GM19467 (cell line): Measurements from ENCODE around the gene CLASP2.
"Not testable (repeated sequence)": the region's sequence is repeated elsewhere in the genome, so short reads cannot be mapped to it uniquely, and the experiment has no call there.

Source experiments
- ATAC-seq: cut with Tn5 transposase; IDR thresholded peaks from one replicate; pipeline ENCODE4 v1.9.1; 2021; ENCODE audit warnings: mild to moderate bottlenecking, moderate library complexity; ENCODE audit not compliant: unreplicated experiment

CLASP2 gene

DNA sequence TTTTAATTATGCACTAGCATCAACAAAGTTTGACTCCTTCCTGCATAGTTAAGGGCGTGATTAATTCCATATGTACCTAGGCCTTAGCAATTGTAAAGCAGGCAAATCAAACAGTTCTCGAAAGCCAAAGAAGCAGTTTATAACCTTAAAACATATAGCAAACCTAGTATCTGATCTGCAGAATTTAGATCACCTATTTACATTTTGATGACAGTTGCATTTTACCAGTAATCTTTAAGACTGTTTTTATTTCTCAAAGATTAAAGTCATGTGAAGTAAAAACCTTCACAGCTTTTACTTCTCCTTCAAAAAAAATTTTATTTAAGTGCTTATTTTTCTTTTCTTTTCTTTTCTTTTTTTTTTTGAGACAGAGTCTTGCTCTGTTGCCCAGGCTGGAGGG lies 257.0 kb downstream of the CLASP2 start:
- ATAC-seq: no peak

DNA sequence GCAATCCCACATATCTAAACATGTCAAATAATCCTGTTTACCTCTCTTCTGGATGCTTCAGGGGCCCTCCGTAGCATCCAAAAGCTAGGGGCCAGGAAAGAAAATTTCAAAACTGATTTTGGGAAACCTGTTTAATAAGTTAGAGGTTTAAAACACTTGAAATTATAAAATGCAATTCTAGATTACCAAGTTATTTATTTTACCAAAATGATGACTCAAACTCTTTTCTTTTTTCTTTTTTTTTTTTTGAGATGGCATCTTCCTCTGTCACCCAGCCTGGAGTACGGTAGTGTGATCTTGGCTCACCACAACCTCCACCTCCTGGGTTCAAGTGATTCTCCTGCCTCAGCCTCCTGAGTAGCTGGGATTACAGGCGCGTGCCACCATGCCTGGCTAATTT lies 258.5 kb downstream of the CLASP2 start:
- not testable (repeated sequence) for ATAC-seq

DNA sequence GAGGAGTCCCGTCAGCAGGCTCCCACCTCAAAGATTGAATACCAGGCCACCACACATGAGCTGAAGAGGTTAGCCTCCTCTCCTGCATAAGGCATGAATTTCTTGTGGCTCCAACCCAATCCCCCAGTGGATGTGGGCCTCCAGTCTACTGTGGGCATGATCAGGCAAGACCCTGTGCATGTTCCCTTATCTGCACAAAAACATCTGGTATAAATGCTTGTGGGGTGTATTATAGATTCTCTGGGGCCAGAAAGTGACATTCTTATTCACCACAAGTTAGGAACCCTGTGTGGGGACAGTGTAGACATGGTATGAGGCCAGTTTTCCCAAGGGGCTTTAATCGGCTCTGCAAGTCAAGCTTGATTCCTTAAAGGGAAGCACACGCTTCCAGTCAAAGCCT lies 259.6 kb downstream of the CLASP2 start:
- ATAC-seq: no peak

DNA sequence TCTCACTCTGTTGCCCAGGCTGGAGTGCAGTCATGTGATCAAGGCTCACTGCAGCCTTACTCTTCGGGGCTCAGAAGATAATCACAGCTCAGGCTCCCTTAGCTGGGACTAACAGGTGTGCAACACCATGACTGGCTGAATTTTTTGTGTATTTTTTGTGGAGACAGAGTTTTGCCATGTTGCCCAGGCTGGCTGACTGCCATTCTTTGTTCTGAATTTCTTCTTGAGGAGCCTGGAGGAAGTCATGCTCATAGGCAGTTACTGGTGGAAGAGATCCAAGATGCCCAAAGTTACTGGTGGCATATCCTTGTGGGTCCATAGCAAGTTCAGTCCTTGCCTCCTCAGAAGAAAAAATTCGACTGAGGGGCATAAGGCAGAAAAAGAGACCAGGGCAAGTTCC lies 261.3 kb downstream of the CLASP2 start:
- no peak for ATAC-seq

DNA sequence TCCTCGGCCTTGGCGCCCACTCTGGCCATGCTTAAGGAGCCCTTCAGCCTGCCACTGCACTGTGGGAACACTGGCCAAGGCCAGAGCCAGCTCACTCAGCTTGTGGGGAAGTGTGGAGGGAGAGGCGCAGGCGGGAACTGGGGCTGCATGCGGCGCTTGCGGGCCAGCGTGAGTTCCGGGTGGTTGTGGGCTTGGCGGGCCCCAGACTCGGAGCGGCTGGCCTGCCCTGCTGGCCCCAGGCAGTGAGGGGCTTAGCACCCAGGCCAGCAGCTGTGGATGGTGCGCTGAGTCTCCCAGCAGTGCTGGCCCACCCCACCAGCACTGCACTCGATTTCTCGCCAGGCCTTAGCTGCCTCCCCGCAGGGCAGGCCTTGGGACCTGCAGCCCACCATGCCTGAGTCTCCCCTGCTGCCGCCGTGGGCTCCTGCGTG lies 264.7 kb downstream of the CLASP2 start:
- ATAC-seq: no peak

DNA sequence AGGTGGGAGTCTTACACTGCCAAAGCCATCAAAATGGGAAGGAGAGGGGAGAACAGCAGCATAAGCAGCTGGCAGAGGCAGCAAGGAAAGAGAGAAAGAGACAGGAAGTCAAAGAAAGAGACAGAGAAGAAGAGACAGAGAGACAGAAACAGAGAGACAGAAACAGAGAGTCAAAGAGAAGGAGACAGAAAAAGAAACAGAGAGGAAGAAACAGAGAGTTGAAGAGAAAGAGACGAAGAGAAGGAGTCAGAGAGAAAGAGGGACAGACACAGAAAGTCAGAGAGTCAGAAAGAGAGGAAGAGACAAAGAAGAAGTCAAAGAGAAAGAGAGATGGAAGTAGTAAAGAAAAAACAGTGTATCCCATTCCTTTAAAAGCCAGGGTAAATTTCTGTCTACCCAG lies 266.1 kb downstream of the CLASP2 start:
- ATAC-seq: not testable (repeated sequence)

DNA sequence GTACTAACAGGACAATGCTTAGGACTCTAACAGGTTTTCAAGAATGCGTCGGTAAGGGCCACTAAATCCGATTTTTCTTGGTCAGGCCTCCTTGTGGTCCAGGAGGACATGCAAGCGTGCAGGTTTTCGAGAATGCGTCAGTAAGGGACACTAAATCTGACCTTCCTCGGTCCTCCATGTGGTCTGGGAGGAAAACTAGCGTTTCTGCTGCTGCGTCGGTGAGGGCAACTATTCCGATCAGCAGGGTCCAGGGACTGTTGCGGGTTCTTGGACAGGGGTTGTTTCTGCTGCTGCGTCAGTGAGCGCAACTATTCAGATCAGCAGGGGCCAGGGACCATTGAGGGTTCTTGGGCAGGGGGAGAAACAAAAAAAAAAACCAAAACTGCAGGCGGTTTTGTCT lies 270.1 kb downstream of the CLASP2 start:
- no peak for ATAC-seq

DNA sequence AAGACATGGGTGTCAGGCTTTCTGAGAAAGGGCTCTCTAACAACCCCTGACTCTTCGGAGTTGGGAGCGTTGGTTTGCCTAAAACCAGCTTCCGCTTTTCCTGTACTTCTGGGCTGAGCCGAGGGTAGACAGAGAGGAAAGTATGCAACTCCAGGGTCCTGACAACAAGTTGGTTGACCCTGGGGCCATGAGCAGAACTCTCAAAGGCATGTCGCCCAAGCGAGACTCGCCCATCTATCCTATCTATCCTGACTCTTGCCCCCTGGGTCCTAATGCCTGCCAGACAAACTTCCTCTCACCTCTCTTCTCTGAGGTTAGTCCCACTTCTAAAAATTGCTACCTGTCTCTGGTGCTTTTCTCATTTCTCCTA lies 270.8 kb downstream of the CLASP2 start:
- not testable (repeated sequence) for ATAC-seq
